WTC11 (cell line): ENCODE measurements around the gene CHN1. TPM values are rescaled to one million over a fixed set of nuclear protein-coding genes. Genes with fewer than 3 reads are reported as not detected.

Experiments used
- ATAC-seq: fragments of 200-7000 bp; cut with Tn5 transposase; 2 replicates; pipeline ENCODE4 v1.10.0; 2021; ENCODE audit warnings: mild to moderate bottlenecking, moderate library complexity
- CTCF ChIA-PET: fragments of 300-600 bp; sonication (Branson Sonifier 250); formaldehyde crosslinking; loops from one replicate; lab custom pipeline; 2021; ENCODE audit warnings: antibody characterized with exemption; lab: Charles Lee
- POLR2A ChIA-PET: fragments of 350-600 bp; sonication (Branson Sonifier 250); formaldehyde crosslinking; loops from one replicate; lab custom pipeline; 2021; ENCODE audit warnings: antibody characterized with exemption; lab: Charles Lee
- DNase-seq: peaks from one replicate; pipeline ENCODE4 v3.0.0; 2021; ENCODE audit warnings: low spot score
- H3K27ac Mint-ChIP-seq: 2 replicates; pipeline ENCODE4 v1.8.0; 2021; ENCODE audit warnings: mixed read lengths
- H3K27me3 Mint-ChIP-seq: 2 replicates; pipeline ENCODE4 v1.8.0; 2021; ENCODE audit warnings: low read depth, mild to moderate bottlenecking, moderate library complexity, mixed read lengths
- H3K36me3 Mint-ChIP-seq: 2 replicates; pipeline ENCODE4 v1.8.0; 2021; ENCODE audit warnings: mixed read lengths
- H3K4me1 Mint-ChIP-seq: 2 replicates; pipeline ENCODE4 v1.8.0; 2022; ENCODE audit warnings: mixed read lengths
- H3K4me3 Mint-ChIP-seq: 2 replicates; pipeline ENCODE4 v1.8.0; 2021; ENCODE audit warnings: mild to moderate bottlenecking, moderate library complexity, mixed read lengths
- H3K9me3 Mint-ChIP-seq: 2 replicates; pipeline ENCODE4 v1.8.0; 2021; ENCODE audit warnings: mixed read lengths
- ARID4B ChIP-seq: sonication (generic); formaldehyde crosslinking; IDR thresholded peaks from 2 replicates; pipeline ENCODE4 v1.8.0; 2023; ENCODE audit warnings: missing genetic modification reagents, mild to moderate bottlenecking, borderline replicate concordance
- ATF1 ChIP-seq: sonication (generic); formaldehyde crosslinking; IDR thresholded peaks from 2 replicates; pipeline ENCODE4 v1.8.1; 2023; ENCODE audit warnings: mild to moderate bottlenecking, moderate library complexity, missing genetic modification reagents
- ATF2 ChIP-seq: sonication (generic); formaldehyde crosslinking; IDR thresholded peaks from 2 replicates; pipeline ENCODE4 v1.8.1; 2022; ENCODE audit warnings: low read depth, missing genetic modification reagents, borderline replicate concordance
- CREB1 ChIP-seq: sonication (generic); formaldehyde crosslinking; IDR thresholded peaks from 2 replicates; pipeline ENCODE4 v1.8.0; 2023; ENCODE audit warnings: mild to moderate bottlenecking, missing genetic modification reagents
- EMX1 ChIP-seq: fragments of 250-450 bp; sonication (Bioruptor Pico); IDR thresholded peaks from 2 replicates; pipeline ENCODE4 v1.8.0; 2021; ENCODE audit warnings: mild to moderate bottlenecking
- GRHL2 ChIP-seq: fragments of 250-450 bp; sonication (Bioruptor Pico); IDR thresholded peaks from 2 replicates; pipeline ENCODE4 v1.8.0; 2022; ENCODE audit warnings: mild to moderate bottlenecking, moderate library complexity; ENCODE audit not compliant: insufficient replicate concordance, severe bottlenecking
- GTF2I ChIP-seq: fragments of 250-450 bp; sonication (Bioruptor Pico); conservative IDR thresholded peaks from 2 replicates; pipeline ENCODE4 v1.4.0; 2021; ENCODE audit warnings: mild to moderate bottlenecking
- MAX ChIP-seq: sonication (generic); formaldehyde crosslinking; IDR thresholded peaks from 2 replicates; pipeline ENCODE4 v1.8.0; 2022; ENCODE audit warnings: mild to moderate bottlenecking, missing genetic modification reagents
- TEAD4 ChIP-seq: sonication (generic); formaldehyde crosslinking; IDR thresholded peaks from 2 replicates; pipeline ENCODE4 v1.8.0; 2022; ENCODE audit warnings: mild to moderate bottlenecking, missing genetic modification reagents
- ZNF317 ChIP-seq: sonication (generic); formaldehyde crosslinking; IDR thresholded peaks from 2 replicates; pipeline ENCODE4 v1.8.1; 2023; ENCODE audit warnings: low read depth, mild to moderate bottlenecking, moderate library complexity, missing genetic modification reagents, borderline replicate concordance
- ZNF416 ChIP-seq: fragments of 250-450 bp; sonication (Bioruptor Pico); IDR thresholded peaks from 2 replicates; pipeline ENCODE4 v1.9.0; 2021; ENCODE audit warnings: mild to moderate bottlenecking, inconsistent platforms
- ZSCAN18 ChIP-seq: fragments of 250-450 bp; sonication (Bioruptor Pico); IDR thresholded peaks from 2 replicates; pipeline ENCODE4 v2.1.2; 2022; ENCODE audit warnings: mild to moderate bottlenecking, moderate library complexity
- total RNA-seq: library from RNA; stranded (reverse); gene quantifications from 3 replicates; pipeline ENCODE4 v1.2.3, GENCODE V29; 2021

The CHN1 gene
- total RNA-seq, 1 experiment from 2014 or later, result 30.0 TPM

GRCh38 chr2:174771136-174771535, 234.0 kb downstream of the CHN1 start:
- H3K36me3 Mint-ChIP-seq, result no peaks in the 10 kb centered on the region
- H3K9me3 Mint-ChIP-seq, result no peaks in the 10 kb centered on the region; the same call in 1 of the 2 replicates
- no peaks in the 10 kb centered on the region for H3K27me3 Mint-ChIP-seq
- POLR2A ChIA-PET, result interaction anchor here (0.9 to 1.3 kb wide), 3 partner anchors 18 to 219 kb away, joined by 3 to 4 read pairs (median 3); no protein-coding TSS in a partner anchor
- peak overlapping the region; percentile 97 for H3K27ac Mint-ChIP-seq
- CTCF ChIA-PET, result interaction anchor here (0.6 to 3.1 kb wide), 52 partner anchors 8 to 558 kb away, joined by 3 to 68 read pairs (median 4); partner anchors contain the start of gene CHN1
- ATAC-seq (no peak), DNase-seq (no peak)
- H3K4me3 Mint-ChIP-seq, result peak overlapping the region; percentile 34
- no peak for TF ChIP-seq ARID4B
- no peak for TF ChIP-seq CREB1 (CRISPR knock-in tag)
- no peak for TF ChIP-seq ZSCAN18 (CRISPR knock-in tag)
- TF ChIP-seq ATF1 (CRISPR knock-in tag), result no peak
- TF ChIP-seq, all 79 proteins: peak for 0
- peaks cover 63% of the 10 kb centered on the region for H3K4me1 Mint-ChIP-seq

- ATAC-seq, result peak; percentile 2; the same call in 1 of the 2 replicates
- no peak for DNase-seq
- Mint-ChIP-seq H3K9me3 (no peaks in the 10 kb centered on the region; the same call in 1 of the 2 replicates), H3K27me3 (no peaks in the 10 kb centered on the region), H3K4me1 (peaks cover 43% of the 10 kb centered on the region)
- TF ChIP-seq ARID4B (no peak), TEAD4 (no peak), MAX (CRISPR knock-in tag) (no peak), GTF2I (no peak), ATF2 (CRISPR knock-in tag) (no peak), GRHL2 (no peak), EMX1 (CRISPR knock-in tag) (no peak), ZNF317 (CRISPR knock-in tag) (no peak), ZNF416 (no peak)
- TF ChIP-seq, all 79 proteins: peak for 0
- Mint-ChIP-seq H3K36me3 (no peaks in the 10 kb centered on the region), H3K4me3 (no peak overlapping the region), H3K27ac (peak overlapping the region; percentile 46; the same call in 1 of the 2 replicates)
- CTCF ChIA-PET, result interaction anchor here (0.6 to 1.9 kb wide), 4 partner anchors 16 to 270 kb away, joined by 3 to 11 read pairs (median 4); no protein-coding TSS in a partner anchor
- POLR2A ChIA-PET, result no interaction called here
These were observed 236.6 kb downstream of the CHN1 start for GRCh38 chr2:174768557-174768956.
